Measurements from ENCODE around the gene XRCC6. TPM values are rescaled to one million over a fixed set of nuclear protein-coding genes. Genes with fewer than 3 reads are reported as not detected.
"Not testable (repeated sequence)": the region's sequence is repeated elsewhere in the genome, so short reads cannot be mapped to it uniquely, and the experiment has no call there.

Gene XRCC6
- 100 to 1,000 TPM; 119 to 151 (median 127) TPM for total RNA-seq

DNA sequence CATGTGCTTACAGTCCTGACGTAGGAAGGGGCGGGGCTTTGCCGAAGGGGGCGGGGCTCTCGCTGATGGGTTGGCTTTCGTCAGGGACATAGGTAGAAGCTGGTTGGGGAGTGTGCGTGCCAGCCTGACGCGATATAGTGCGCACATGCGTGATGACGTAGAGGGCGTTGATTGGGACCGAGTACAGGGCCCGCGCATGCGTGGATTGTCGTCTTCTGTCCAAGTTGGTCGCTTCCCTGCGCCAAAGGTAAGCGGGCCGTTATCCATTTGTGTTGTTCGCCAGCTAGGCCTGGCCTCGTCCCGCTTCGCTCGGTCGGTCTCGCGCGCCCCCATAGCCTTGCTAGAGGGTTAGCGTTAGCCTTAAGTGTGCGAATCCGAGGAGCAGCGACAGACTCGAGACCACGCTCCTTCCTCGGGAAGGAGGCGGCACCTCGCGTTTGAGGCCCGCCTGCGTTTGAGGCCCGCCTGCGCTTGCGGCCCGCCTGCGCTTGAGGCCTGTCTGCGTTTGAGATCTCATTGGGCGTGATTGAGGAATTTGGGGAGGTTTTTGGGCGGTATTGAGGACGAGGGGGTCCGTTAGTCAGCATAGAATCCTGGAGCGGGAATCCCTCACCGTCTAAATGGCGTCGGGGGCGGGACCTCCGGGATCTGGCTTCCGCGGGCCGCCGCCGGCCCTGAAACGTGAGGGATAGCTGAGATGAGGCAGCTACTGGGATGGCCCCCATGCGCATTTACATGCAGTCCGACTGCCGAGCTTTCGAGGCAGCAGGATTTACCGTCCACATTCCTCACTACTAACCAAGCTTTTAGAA, at the start of gene XRCC6:
TSS of gene XRCC6 (plus strand) at position 197 of the 812 bp plus-strand sequence. CDS start 710 bp downstream, outside the sequence.
- Histone ChIP-seq H3K27me3 (no peaks in the 10 kb centered on the region), H3K36me3 (peaks cover 0 to 36% (median 0%) of the 10 kb centered on the region in 3 donors), H3K4me3 (peak within 1 kb of the TSS; percentile 71 to 91 (median 88)), H3K4me1 (peaks cover 2 to 27% (median 11%) of the 10 kb centered on the region in 4 donors), H3K27ac (peak within 1 kb of the TSS; percentile 92 to 98 (median 96)), H3K9me3 (no peaks in the 10 kb centered on the region)
- TF ChIP-seq POLR2A (IDR thresholded peaks at IDR 0.05): peak; percentile 26 to 73
- TF ChIP-seq, protein P1, sequence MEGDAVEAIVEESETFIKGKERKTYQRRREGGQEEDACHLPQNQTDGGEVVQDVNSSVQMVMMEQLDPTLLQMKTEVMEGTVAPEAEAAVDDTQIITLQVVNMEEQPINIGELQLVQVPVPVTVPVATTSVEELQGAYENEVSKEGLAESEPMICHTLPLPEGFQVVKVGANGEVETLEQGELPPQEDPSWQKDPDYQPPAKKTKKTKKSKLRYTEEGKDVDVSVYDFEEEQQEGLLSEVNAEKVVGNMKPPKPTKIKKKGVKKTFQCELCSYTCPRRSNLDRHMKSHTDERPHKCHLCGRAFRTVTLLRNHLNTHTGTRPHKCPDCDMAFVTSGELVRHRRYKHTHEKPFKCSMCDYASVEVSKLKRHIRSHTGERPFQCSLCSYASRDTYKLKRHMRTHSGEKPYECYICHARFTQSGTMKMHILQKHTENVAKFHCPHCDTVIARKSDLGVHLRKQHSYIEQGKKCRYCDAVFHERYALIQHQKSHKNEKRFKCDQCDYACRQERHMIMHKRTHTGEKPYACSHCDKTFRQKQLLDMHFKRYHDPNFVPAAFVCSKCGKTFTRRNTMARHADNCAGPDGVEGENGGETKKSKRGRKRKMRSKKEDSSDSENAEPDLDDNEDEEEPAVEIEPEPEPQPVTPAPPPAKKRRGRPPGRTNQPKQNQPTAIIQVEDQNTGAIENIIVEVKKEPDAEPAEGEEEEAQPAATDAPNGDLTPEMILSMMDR (IDR thresholded peaks at IDR 0.05): peak in 1 of 6 experiments; percentile 11
- peak; percentile 100 for DNase-seq

DNA sequence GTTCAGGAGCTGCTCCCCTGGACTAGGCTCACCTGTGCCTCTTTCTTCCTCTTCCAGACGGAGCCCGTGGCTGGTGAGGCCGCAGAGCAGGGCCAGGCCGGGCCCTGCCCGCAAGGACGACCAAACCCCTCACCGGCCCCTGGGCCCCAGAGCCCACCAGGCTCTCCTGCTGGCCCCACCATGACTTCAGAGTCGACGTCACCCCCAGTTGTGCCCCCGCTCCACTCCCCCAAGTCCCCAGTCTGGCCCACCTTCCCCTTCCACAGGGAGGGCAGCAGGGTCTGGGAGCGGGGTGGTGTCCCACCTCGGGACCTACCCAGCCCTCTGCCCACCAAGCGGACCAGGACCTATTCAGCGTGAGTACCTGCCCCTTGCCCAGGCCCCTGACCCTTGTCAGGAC, 49.3 kb upstream of the XRCC6 start:
- Histone ChIP-seq H3K9me3 (no peaks in the 10 kb centered on the region), H3K4me3 (no peak overlapping the region)
- TF ChIP-seq, protein P1 (IDR thresholded peaks at IDR 0.05): no peak
- TF ChIP-seq POLR2A (IDR thresholded peaks at IDR 0.05): no peak

DNA sequence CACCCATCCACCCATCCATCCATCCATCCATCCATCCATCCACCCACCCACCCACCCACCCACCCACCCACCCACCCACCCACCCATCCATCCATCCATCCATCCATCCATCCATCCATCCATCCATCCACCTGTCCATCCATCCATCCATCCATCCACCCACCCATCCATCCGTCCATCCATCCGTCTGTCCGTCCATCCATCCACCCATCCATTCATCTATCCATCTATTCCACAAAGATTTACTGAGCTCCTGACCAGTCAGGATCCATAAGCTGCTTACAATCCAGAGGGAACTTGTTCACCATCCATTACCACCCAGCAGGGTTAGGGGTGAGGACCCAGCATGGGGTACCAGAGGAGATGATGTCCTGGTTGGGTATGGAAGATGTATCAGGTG, 48.8 kb upstream of the XRCC6 start:
- peaks cover 0 to 18% (median 0%) of the 10 kb centered on the region in 3 donors for H3K36me3 ChIP-seq
- not testable (repeated sequence) for DNase-seq, H3K4me1 ChIP-seq, H3K4me3 ChIP-seq, H3K9me3 ChIP-seq, H3K27ac ChIP-seq, H3K27me3 ChIP-seq

More for the DNA sequence above, 49.3 kb upstream of the XRCC6 start:
- no peak overlapping the region for H3K27ac ChIP-seq
- peaks cover 0 to 12% (median 0%) of the 10 kb centered on the region in 3 donors for H3K36me3 ChIP-seq
- no peaks in the 10 kb centered on the region for H3K27me3 ChIP-seq
- H3K4me1 ChIP-seq: no peaks in the 10 kb centered on the region
- DNase-seq: peak in 1 of 3 donors; percentile 45

DNA sequence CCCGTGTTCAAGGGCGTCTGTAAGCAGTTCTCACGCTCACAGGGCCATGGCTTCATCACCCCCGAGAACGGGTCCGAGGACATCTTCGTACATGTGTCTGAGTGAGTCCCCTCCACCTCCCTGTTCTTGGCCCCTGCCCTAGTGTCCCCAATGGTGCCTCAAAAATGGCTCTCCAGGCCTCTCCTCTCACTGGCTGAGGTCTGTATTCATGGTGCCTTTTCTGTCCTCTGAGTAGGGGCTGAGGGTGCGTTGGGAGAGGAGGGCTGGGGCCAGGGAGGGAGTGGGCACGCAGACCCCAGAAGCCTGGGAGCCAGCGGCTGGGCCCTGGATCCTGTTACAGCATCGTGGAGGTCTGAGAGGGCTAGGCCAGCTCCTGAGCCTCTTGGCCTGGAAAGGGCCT, 47.4 kb upstream of the XRCC6 start:
- Histone ChIP-seq H3K27ac (no peak overlapping the region), H3K4me3 (no peak overlapping the region), H3K4me1 (no peaks in the 10 kb centered on the region), H3K27me3 (no peaks in the 10 kb centered on the region), H3K9me3 (no peaks in the 10 kb centered on the region), H3K36me3 (peaks cover 0 to 31% (median 0%) of the 10 kb centered on the region in 3 donors)
- TF ChIP-seq, protein P1 (IDR thresholded peaks at IDR 0.05): no peak
- DNase-seq: no peak

DNA sequence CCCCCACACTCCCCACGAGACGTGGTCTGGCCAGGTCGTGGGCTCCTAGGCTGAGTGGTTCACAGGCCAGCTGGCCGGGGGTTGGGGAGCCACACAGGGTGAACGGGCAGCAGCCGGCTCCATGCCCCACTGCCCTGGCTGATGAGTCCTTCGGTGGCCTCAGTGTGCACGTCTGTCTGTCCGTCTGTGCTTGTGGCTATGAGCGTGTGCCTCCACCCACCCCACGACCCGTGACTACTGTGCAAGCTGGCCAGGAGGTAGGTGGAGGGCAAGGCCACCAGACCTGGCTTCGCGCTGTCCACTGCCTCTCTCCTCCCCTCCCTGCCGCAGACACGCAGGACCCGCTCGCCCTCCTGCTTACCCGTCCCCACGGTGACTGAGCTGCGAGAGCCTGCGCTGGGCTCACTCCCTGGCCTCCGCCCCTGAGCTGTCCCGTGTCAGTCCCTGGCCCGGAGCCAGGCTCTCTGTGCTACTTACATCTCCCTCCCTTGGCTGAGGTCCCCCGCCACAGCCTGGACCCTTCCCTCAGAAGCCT, 46.2 kb upstream of the XRCC6 start:
- peak in 2 of 3 donors; percentile 59 to 60 for DNase-seq
- Histone ChIP-seq H3K4me3 (no peak overlapping the region), H3K27ac (no peak overlapping the region), H3K4me1 (no peaks in the 10 kb centered on the region), H3K27me3 (no peaks in the 10 kb centered on the region), H3K36me3 (peaks cover 0 to 44% (median 0%) of the 10 kb centered on the region in 3 donors), H3K9me3 (no peaks in the 10 kb centered on the region)
- TF ChIP-seq, protein P1 (IDR thresholded peaks at IDR 0.05): no peak
- no peak for TF ChIP-seq POLR2A (IDR thresholded peaks at IDR 0.05)

DNA sequence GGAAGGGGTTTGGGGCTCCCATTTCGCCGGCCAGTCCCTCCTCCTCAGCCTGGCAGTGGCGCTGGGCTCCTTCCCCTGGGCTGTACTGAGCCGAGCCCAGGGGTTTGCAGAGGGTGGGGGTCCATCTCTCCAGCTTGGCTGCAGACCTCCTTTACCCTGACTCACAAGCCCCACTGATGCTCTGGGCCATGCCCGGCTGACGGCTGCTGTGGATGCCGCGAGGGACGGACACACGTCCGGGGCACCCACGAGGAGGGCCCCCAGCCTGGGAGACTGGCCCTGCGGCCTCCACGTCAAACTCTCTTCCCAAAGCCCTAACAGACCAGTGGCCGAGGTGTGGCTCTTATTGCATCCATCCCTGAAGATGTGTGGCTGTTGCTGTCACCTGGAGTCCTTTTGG, 45.6 kb upstream of the XRCC6 start:
- H3K36me3 ChIP-seq: peaks cover 0 to 50% (median 0%) of the 10 kb centered on the region in 3 donors
- DNase-seq: no peak
- H3K27ac ChIP-seq: no peak overlapping the region
- TF ChIP-seq, protein P1 (IDR thresholded peaks at IDR 0.05): no peak
- TF ChIP-seq POLR2A (IDR thresholded peaks at IDR 0.05): no peak
- H3K4me1 ChIP-seq: no peaks in the 10 kb centered on the region
- H3K9me3 ChIP-seq: no peaks in the 10 kb centered on the region
- no peaks in the 10 kb centered on the region for H3K27me3 ChIP-seq
- H3K4me3 ChIP-seq: no peak overlapping the region

Measured in Peyer's patch (tissue), 4 donors.